ENCODE measurements around the gene FFAR4.

DNA sequence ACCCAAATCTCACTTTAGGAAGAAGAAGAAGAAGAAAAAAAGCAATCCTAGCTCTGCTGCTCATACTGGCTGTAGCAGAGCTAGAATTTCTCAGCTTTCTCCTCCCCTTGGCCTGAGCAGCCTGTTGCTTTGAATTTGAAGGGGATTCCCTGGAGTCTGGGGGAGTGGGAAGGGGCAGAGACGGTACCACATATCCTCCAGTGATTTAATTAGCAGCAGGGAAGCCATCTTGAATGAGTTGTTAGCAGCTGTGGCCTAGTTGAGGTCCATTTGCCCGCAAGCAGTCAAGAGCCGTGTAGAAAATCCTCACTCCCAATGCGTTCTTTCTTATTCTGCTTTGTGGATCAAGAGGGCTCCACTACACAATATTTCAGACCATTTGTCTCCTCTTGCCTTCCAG is 62.4 kb downstream of the FFAR4 start:
- TF ChIP-seq ZFX (IDR thresholded peaks at IDR 0.05; ENCODE audit: borderline replicate concordance) = no peak
- TF ChIP-seq, protein P1, sequence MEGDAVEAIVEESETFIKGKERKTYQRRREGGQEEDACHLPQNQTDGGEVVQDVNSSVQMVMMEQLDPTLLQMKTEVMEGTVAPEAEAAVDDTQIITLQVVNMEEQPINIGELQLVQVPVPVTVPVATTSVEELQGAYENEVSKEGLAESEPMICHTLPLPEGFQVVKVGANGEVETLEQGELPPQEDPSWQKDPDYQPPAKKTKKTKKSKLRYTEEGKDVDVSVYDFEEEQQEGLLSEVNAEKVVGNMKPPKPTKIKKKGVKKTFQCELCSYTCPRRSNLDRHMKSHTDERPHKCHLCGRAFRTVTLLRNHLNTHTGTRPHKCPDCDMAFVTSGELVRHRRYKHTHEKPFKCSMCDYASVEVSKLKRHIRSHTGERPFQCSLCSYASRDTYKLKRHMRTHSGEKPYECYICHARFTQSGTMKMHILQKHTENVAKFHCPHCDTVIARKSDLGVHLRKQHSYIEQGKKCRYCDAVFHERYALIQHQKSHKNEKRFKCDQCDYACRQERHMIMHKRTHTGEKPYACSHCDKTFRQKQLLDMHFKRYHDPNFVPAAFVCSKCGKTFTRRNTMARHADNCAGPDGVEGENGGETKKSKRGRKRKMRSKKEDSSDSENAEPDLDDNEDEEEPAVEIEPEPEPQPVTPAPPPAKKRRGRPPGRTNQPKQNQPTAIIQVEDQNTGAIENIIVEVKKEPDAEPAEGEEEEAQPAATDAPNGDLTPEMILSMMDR (IDR thresholded peaks at IDR 0.05) = no peak

Measured in 22Rv1 (cell line).